Right lobe of liver (tissue), 6 donors: ENCODE data around the gene PCGF2. TPM values are rescaled to one million over a fixed set of nuclear protein-coding genes. Genes with fewer than 3 reads are reported as not detected.

Source experiments
- ATAC-seq, 4 donors: fragments of 200-7000 bp; cut with Tn5 transposase; one replicate each; pipeline ENCODE4 v1.9.1; 2020; ENCODE audit warnings: mild to moderate bottlenecking in 4 of 4, moderate library complexity in 4 of 4
- DNase-seq, 3 donors: peaks; one replicate each; pipeline ENCODE4 v3.0.0-alpha.2; 2020
- H3K27ac ChIP-seq, 3 donors: fragments of 200-600 bp; one replicate each; pipeline ENCODE4 v1.8.0; 2022
- H3K27me3 ChIP-seq, 2 donors: fragments of 200-600 bp; one replicate each; pipeline ENCODE4 v1.8.0; 2022
- H3K36me3 ChIP-seq, 4 donors: fragments of 200-600 bp; sonication (generic) in 1 of 4; one replicate each; pipeline versions ENCODE4 v1.5.1 to v1.8.0; 2017 to 2022; ENCODE audit warnings: control low read depth in 1 of 4
- H3K4me1 ChIP-seq, 4 donors: fragments of 200-600 bp; sonication (generic) in 1 of 4; one replicate each; pipeline versions ENCODE4 v1.5.1 to v1.8.0; 2017 to 2022; ENCODE audit warnings: control low read depth in 1 of 4
- H3K4me3 ChIP-seq, 3 donors: fragments of 200-600 bp; one replicate each; pipeline ENCODE4 v1.8.0; 2022
- H3K9me3 ChIP-seq, 4 donors: fragments of 200-600 bp; sonication (generic) in 1 of 4; one replicate each; pipeline versions ENCODE4 v1.5.1 to v1.8.0; 2017 to 2022; ENCODE audit warnings: control low read depth in 1 of 4
- CTCF ChIP-seq, 4 donors: fragments of 200-600 bp in 3 of 4; fragments of 450-650 bp in 1 of 4; IDR thresholded peaks; one replicate each; pipeline versions ENCODE4 v1.5.1 to v1.8.0; 2016 to 2022; ENCODE audit warnings: antibody characterized with exemption in 4 of 4, mild to moderate bottlenecking in 2 of 4
- POLR2A ChIP-seq: fragments of 450-650 bp; IDR thresholded peaks from one replicate; pipeline ENCODE4 v1.6.1; 2017; ENCODE audit warnings: antibody characterized with exemption, mild to moderate bottlenecking
- WGBS: methylation state at CpG from one replicate; pipeline ENCODE4 v1.1.6; 2018; ENCODE audit warnings: low coverage, low lambda C conversion rate; ENCODE audit not compliant: insufficient coverage; ENCODE audit errors: missing lambda C conversion rate; 5-methylcytosine and 5-hydroxymethylcytosine counted together
- intact Hi-C, 2 donors: fragments of 100-400 bp; cut with DNase I; formaldehyde crosslinking; loops; one replicate each; pipeline versions ENCODE4 v1.11.2 to v1.14.1; 2022
- total RNA-seq, 6 experiments: library from RNA; depleted of rRNA in 2 of 6; stranded (reverse); fragments of >200 nt in 2 of 6; fragmentation: NEBNext Ultra II Directional in 3 of 6; extraction: Animal tissue kit (Norgen Biotek cat#: 25700) in 3 of 6; gene quantifications; one replicate each; pipeline versions ENCODE4 v1.1.0 to v1.2.4, GENCODE V29; 2016 to 2023
- donor health status: DM: no; HTN: yes; CAD: no.
- donor health status: DM: no; HTN: no; CAD: no.
- donor health status: DM: no; HTN: no; CAD: no.
- donor health status: DM: no; HTN: yes; CAD: no.
- donor health status: DM: no; HTN: yes; CAD: no.

The PCGF2 gene
- total RNA-seq, 6 experiments from 2014 or later, result 1.7 to 8.0 (median 3.9) TPM

DNA sequence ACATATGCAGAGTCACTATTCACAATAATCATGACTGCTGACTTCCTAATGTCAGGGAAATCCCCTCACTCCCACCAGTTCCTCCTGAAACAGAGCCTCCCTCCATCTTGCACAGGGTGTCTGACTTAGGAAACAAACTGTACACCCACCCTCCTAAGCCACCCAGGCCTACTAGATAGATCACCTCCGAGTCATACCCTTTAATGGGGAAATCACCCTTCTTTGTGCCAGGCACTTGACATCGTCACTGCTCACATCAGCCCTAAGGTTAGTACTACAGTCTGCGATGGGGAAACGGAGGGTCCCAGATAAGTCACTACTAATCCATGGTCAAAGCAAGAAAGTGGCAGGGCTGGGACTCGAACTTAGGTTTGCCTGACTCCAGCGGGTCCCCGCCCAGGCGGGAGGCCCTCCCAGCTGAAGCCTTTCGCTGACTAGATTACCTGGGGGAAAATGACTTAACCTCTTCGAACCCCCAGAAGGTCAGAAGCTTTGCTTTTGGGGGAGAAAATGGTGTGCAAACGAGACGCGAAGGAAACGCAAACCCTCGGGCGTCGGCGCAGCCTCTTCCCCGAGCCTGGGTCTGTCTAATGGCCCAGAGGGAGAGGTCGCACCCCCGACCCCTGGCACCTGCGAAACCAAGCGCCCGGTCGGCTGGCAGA lies 46.5 kb downstream of the PCGF2 start:
- H3K27ac ChIP-seq, result peak overlapping the region; percentile 91 to 94 (median 93)
- DNase-seq (no peak), ATAC-seq (peak in 3 of 4 donors; percentile 2 to 6 (median 2))
- H3K9me3 ChIP-seq, result no peaks in the 10 kb centered on the region
- H3K36me3 ChIP-seq, result no peaks in the 10 kb centered on the region
- no peaks in the 10 kb centered on the region for H3K27me3 ChIP-seq
- peak overlapping the region; percentile 75 to 86 (median 82) for H3K4me3 ChIP-seq
- WGBS, result 0% methylated on average over 6 of the region's 25 CpGs
- H3K4me1 ChIP-seq, result peaks cover 0 to 14% (median 6%) of the 10 kb centered on the region in 4 donors
- TF ChIP-seq POLR2A (no peak), CTCF (IDR thresholded peaks at IDR 0.05) (no peak)
- intact Hi-C loops, result no loop called here

- no peak for TF ChIP-seq POLR2A
- TF ChIP-seq CTCF (IDR thresholded peaks at IDR 0.05), result no peak
- ATAC-seq (no peak), DNase-seq (no peak)
- H3K36me3 ChIP-seq, result no peaks in the 10 kb centered on the region
- no peak overlapping the region for H3K4me3 ChIP-seq
- H3K9me3 ChIP-seq, result no peaks in the 10 kb centered on the region
- H3K27me3 ChIP-seq, result no peaks in the 10 kb centered on the region
- peaks cover 0 to 23% (median 11%) of the 10 kb centered on the region in 4 donors for H3K4me1 ChIP-seq
- WGBS, result 61% methylated on average over 3 of the region's 5 CpGs
- intact Hi-C loops, result no loop called here
- no peak overlapping the region for H3K27ac ChIP-seq
Observed at GRCh38 chr17:38698760-38699159, 49.4 kb downstream of the PCGF2 start.

DNA sequence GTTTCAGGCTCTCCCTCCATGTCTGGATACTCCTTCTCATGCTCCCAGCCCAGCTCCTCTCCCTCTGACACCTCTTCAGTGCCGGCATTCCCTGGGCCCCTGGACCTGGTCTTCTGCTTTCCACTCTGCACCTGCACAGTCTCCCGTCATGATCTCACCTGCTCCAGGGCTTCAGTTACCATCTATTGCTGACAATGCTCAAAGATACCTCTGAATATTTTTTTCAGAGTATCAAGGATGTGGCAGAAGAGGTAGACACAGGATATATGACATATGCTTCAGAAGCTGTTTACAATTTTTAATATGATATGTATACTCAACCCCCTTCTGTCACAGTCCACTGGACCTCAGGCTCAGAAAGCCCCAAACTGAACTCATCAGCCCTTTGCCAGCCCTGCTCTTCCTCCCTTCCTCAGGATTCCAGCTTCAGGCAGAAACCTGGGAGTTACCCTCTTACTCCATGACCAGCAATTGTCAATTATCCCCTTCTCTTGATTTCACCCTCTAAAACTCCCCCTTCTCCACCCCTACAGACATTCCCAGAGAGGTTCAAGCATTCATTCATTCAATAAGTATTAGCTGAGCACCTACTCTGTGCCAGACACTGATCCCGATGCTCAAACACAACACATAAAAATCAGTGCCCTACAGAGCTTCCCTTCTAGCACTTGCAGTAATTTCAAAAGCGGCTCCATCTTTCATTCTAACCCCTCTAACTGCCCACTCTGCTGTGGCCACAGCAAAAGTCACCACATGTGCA lies 50.9 kb downstream of the PCGF2 start:
- ATAC-seq (no peak), DNase-seq (no peak)
- H3K27me3 ChIP-seq, result no peaks in the 10 kb centered on the region
- H3K27ac ChIP-seq, result no peak overlapping the region
- H3K4me3 ChIP-seq, result no peak overlapping the region
- no peaks in the 10 kb centered on the region for H3K36me3 ChIP-seq
- no peaks in the 10 kb centered on the region for H3K9me3 ChIP-seq
- H3K4me1 ChIP-seq, result peaks cover 0 to 22% (median 9%) of the 10 kb centered on the region in 4 donors
- 70% methylated on average over 3 of the region's 4 CpGs for WGBS
- intact Hi-C loops, result no loop called here
- TF ChIP-seq CTCF (IDR thresholded peaks at IDR 0.05) (no peak), POLR2A (no peak)

- ATAC-seq, result peak; percentile 94 to 95 (median 94)
- peak overlapping the region; percentile 41 to 78 (median 45) for H3K27ac ChIP-seq
- no peaks in the 10 kb centered on the region for H3K36me3 ChIP-seq
- TF ChIP-seq POLR2A, result no peak
- no peak for TF ChIP-seq CTCF (IDR thresholded peaks at IDR 0.05)
- H3K9me3 ChIP-seq, result no peaks in the 10 kb centered on the region
- peak; percentile 83 to 94 (median 94) for DNase-seq
- no peaks in the 10 kb centered on the region for H3K27me3 ChIP-seq
- intact Hi-C loops, result no loop called here
- H3K4me1 ChIP-seq, result peaks cover 0 to 15% (median 6%) of the 10 kb centered on the region in 4 donors
- 6% methylated on average over 5 of the region's 12 CpGs for WGBS
- H3K4me3 ChIP-seq, result no peak overlapping the region
Observed at GRCh38 chr17:38693700-38694329, 54.3 kb downstream of the PCGF2 start.
